ENCODE data around the gene TCAF1.
"Not testable (repeated sequence)": the region's sequence is repeated elsewhere in the genome, so short reads cannot be mapped to it uniquely, and the experiment has no call there.

TCAF1 gene

DNA sequence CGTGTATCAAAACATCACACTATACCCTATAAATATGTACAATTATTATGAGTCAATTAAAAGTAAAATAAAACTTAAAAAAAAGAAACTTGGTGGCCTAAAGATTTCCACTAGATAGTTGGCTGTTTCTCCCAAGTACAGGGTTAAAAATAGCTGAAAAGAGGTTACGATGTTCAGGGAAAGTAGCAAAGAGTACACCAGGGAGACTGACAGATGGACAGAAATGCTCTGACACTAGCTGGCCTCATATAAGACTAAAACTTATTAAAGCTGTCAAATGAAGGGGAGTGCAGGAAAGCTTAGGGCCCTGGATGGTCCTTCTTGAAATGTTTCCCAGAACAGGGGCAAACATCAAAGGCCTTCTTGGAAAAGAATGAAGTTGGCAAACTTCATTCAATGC is 51.3 kb downstream of the TCAF1 start:
- no peaks in the 10 kb centered on the region for H4K20me1 ChIP-seq

DNA sequence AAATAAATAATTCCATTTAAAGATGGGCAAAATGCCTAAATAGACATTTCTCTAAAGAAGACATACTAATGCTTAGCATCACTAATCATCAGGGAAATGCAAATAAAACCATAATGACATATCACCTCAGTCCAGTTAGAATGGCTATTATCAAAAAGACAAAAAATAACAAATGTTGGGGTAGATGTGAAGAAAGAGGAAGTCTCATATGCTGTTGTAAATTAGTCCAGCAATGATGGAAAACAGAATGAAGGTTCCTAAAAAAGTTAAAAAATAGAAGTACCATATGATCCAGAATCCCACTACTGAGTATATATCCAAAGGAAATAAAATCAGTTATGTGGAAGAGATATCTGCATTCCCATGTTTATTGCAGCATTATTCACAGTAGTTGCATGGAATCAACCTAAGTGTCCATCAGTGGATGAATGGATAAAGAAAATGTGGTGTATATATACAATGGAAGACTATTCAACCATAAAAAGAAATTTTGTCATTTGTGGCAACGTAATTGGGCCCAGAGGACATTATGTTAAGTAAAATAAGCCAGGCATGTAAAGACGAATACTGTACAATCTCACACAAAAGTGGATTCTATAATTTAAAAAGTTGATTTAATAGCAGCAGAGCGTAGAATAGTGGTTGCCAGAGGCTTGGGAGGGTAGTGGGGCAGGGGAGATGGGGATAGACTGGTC is 52.0 kb downstream of the TCAF1 start:
- Histone ChIP-seq H3K4me1 (no peaks in the 10 kb centered on the region), H3K9ac (no peak overlapping the region), H3K27ac (no peak overlapping the region), H3K4me2 (no peak overlapping the region), H3K9me3 (0 out of 2 replicates have a peak, but pooled peaks cover 4% of the 10 kb centered on the region), H3K36me3 (no peaks in the 10 kb centered on the region), H4K20me1 (no peaks in the 10 kb centered on the region), H3K27me3 (no peaks in the 10 kb centered on the region), H3K4me3 (no peak overlapping the region)
- TF ChIP-seq Cebpa-rat (IDR thresholded peaks at IDR 0.05) = no peak

More for the DNA sequence above, 51.3 kb downstream of the TCAF1 start:
- Histone ChIP-seq H3K4me1 (no peaks in the 10 kb centered on the region), H3K4me3 (no peak overlapping the region), H3K9ac (no peak overlapping the region), H3K27me3 (no peaks in the 10 kb centered on the region), H3K4me2 (no peak overlapping the region), H3K36me3 (no peaks in the 10 kb centered on the region), H3K27ac (no peak overlapping the region), H3K9me3 (no peaks in the 10 kb centered on the region)
- no peak for TF ChIP-seq Cebpa-rat (IDR thresholded peaks at IDR 0.05)

DNA sequence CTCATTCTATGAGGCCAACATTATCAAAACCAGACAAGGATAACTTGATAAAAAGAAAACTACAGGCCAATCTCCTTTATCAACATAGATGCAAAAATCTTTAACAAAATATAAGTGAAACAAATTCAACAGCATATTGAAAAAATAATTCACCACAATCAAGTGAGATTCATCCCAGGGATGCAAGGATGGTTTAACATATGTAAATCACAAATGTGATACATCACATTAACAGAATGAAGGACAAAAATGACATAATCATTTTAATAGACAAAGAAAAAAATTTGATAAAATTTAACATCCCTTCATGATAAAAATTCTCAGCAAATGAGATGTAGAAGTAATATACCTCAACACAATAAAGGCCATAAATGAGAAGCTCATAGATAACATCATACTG is 53.8 kb downstream of the TCAF1 start:
- Histone ChIP-seq H3K9me3 (0 out of 2 replicates have a peak, but pooled peaks cover 4% of the 10 kb centered on the region), H3K27me3 (no peaks in the 10 kb centered on the region), H4K20me1 (no peaks in the 10 kb centered on the region), H3K9ac (no peak overlapping the region), H3K4me1 (no peaks in the 10 kb centered on the region), H3K27ac (no peak overlapping the region), H3K4me3 (no peak overlapping the region), H3K4me2 (no peak overlapping the region), H3K36me3 (no peaks in the 10 kb centered on the region)
- TF ChIP-seq Cebpa-rat (IDR thresholded peaks at IDR 0.05) = no peak

DNA sequence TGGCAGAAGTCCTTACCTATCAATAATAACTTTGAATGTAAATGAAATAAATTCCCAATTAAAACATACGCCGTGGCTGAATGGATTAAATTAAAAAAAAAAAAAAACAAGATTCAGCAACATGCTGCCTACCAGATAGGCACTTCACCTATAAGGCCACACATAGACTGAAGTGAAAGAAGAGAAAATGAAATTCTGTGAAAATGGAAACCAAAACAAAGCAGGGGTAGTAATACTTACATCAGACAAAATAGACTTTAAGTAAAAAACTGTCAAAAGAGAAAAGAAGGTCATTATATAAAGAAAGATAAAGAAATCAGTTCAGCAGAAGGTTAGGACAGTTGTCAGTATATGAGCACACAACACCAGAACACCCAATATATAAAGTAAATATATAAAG is 55.3 kb downstream of the TCAF1 start:
- no peaks in the 10 kb centered on the region for H4K20me1 ChIP-seq
- H3K9me3 ChIP-seq = 0 out of 2 replicates have a peak, but pooled peaks cover 4% of the 10 kb centered on the region
- H3K4me1 ChIP-seq = no peaks in the 10 kb centered on the region
- H3K27ac ChIP-seq = no peak overlapping the region
- H3K9ac ChIP-seq = no peak overlapping the region
- TF ChIP-seq Cebpa-rat (IDR thresholded peaks at IDR 0.05) = no peak
- H3K4me2 ChIP-seq = no peak overlapping the region
- no peak overlapping the region for H3K4me3 ChIP-seq
- H3K36me3 ChIP-seq = no peaks in the 10 kb centered on the region
- no peaks in the 10 kb centered on the region for H3K27me3 ChIP-seq

DNA sequence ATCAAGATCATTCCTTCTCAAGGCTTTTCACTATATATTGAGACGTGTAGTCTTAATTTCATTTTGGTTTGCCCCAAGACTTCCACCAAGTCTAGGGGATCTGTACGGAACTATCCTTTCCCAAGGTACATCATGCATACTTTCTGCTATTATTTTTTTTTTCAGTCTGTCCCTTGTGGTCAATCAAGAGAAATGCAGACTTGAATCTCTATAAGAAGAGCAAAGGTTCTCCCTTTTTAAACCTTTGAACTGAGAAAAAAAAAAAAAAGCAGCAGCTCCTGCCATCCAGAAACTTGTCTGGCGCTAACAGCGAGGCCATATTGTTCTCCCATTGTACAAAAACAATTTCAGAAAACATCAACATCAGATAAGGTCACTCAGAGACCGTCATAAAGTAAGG is 60.3 kb downstream of the TCAF1 start:
- H3K27me3 ChIP-seq, H3K9ac ChIP-seq, H4K20me1 ChIP-seq, H3K4me3 ChIP-seq, H3K27ac ChIP-seq, H3K9me3 ChIP-seq, H3K36me3 ChIP-seq, H3K4me1 ChIP-seq, H3K4me2 ChIP-seq: not testable (repeated sequence)

- not testable (repeated sequence) for H3K4me2 ChIP-seq, H3K9ac ChIP-seq, H3K4me1 ChIP-seq, H3K27ac ChIP-seq, H3K36me3 ChIP-seq, H4K20me1 ChIP-seq, H3K27me3 ChIP-seq, H3K9me3 ChIP-seq, H3K4me3 ChIP-seq
These were observed 61.9 kb downstream of the TCAF1 start for GRCh38 chr7:143840062-143840461.

- H3K4me3 ChIP-seq = peak overlapping the region; percentile 55
- H3K4me1 ChIP-seq, H3K9ac ChIP-seq, H3K27ac ChIP-seq, H3K9me3 ChIP-seq, H3K27me3 ChIP-seq, H4K20me1 ChIP-seq, H3K4me2 ChIP-seq, H3K36me3 ChIP-seq: not testable (repeated sequence)
These were observed 64.8 kb downstream of the TCAF1 start for GRCh38 chr7:143837223-143837622.

GRCh38 chr7:143836622-143837021 is 65.4 kb downstream of the TCAF1 start:
- H3K9ac ChIP-seq, H3K4me1 ChIP-seq, H3K4me2 ChIP-seq, H3K36me3 ChIP-seq, H3K9me3 ChIP-seq, H4K20me1 ChIP-seq, H3K27ac ChIP-seq, H3K27me3 ChIP-seq: not testable (repeated sequence)
- peak overlapping the region; percentile 61 for H3K4me3 ChIP-seq

DNA sequence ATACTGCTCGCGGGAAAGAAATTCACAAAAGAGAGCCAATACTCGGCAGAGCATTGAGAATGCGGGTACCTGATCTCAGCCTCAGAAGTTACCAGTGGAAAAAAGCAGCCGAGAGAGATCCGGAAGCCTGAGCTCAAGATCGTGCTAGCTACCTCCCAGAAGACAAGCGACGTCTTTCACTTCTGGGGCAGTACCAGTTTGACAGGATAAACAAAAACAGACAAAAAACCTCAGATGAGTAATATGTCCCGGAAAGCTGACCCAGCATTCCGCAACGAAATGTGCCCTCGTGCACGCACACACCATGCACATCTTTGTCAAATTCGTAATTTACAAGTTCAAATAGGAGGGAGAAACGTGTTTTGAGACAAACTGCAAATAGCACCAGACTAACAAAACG is 65.9 kb downstream of the TCAF1 start:
- H3K9me3 ChIP-seq, H4K20me1 ChIP-seq, H3K4me1 ChIP-seq, H3K4me2 ChIP-seq, H3K27ac ChIP-seq, H3K36me3 ChIP-seq, H3K9ac ChIP-seq, H3K27me3 ChIP-seq: not testable (repeated sequence)
- peak overlapping the region; percentile 61; the same call in 1 of the 2 replicates for H3K4me3 ChIP-seq

DNA sequence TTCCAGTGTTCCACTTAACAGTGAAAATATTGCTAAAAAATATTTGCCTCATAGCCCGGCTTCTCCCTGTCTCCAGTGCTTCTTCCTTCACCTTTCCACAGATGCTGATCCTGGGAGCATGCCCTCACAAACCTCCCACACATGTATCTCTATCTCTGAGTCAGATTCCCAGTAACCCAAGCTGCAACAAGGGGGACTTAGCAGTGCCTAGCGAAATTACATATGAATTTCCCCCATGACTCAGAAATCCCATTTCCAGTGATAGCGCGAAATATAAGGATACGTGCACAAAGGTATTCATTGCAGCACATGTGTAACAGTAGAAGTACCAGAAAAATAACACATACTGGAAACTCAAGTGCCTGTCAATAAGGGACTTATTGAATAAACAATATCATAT is 75.4 kb downstream of the TCAF1 start:
- not testable (repeated sequence) for H4K20me1 ChIP-seq

DNA sequence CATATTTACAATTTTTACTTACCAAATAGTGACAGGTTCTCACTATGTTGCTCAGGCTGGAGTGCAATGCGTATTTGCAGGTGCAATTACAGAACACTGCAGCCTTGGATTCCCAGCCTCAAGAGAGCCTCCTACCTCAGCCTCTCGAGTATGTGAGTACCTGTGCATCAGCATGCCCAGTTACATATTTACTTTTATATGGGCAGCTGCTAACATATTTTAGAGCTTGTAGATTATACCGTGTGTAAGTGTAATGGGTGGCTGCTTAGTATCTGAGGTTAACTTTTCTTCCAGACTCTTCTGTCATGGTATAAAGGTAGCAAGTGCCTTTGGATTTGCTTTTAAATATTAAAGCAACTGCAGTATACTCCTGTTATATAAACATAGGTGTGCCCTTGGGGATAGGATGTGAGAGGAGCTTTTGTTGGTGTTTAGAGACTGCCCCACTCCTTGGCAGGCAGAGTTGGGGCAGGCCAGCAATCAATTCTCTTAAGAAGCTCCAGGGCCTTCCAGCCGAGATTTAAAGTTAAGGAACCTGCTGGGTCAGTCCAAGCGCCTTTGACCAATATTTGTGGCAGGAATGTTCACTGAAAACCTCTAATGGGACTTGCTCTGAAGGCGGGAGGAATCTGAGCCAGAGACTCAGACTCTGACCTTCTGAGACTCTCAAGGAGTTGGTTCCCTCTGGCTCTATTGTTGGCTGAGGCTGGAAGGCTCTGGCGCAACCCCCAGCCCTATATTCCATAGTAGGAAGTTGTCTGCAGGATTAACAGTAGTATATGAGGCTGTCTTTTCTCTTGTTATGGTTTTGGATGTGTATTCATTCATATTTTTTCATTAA is 77.5 kb downstream of the TCAF1 start:
- H3K36me3 ChIP-seq, H3K27me3 ChIP-seq, H3K4me2 ChIP-seq, H3K4me3 ChIP-seq, H4K20me1 ChIP-seq, H3K9ac ChIP-seq, H3K27ac ChIP-seq, H3K9me3 ChIP-seq, H3K4me1 ChIP-seq: not testable (repeated sequence)

More for the DNA sequence above, 75.4 kb downstream of the TCAF1 start:
- H3K27ac ChIP-seq, H3K27me3 ChIP-seq, H3K9me3 ChIP-seq, H3K4me1 ChIP-seq, H3K36me3 ChIP-seq, H3K9ac ChIP-seq, H3K4me2 ChIP-seq, H3K4me3 ChIP-seq: not testable (repeated sequence)

- H4K20me1 ChIP-seq, H3K36me3 ChIP-seq, H3K9ac ChIP-seq, H3K4me3 ChIP-seq, H3K4me1 ChIP-seq, H3K9me3 ChIP-seq, H3K4me2 ChIP-seq, H3K27me3 ChIP-seq, H3K27ac ChIP-seq: not testable (repeated sequence)
These were observed 78.2 kb downstream of the TCAF1 start for GRCh38 chr7:143823634-143824294.

GRCh38 chr7:143821392-143822277 is 80.3 kb downstream of the TCAF1 start:
- not testable (repeated sequence) for H3K9ac ChIP-seq, H3K9me3 ChIP-seq, H4K20me1 ChIP-seq, H3K27me3 ChIP-seq, H3K27ac ChIP-seq, H3K4me3 ChIP-seq, H3K4me1 ChIP-seq, H3K36me3 ChIP-seq, H3K4me2 ChIP-seq
